ENCODE data around the gene SHC4. TPM values are rescaled to one million over a fixed set of nuclear protein-coding genes. Genes with fewer than 3 reads are reported as not detected.

Gene SHC4
- total and polyA plus RNA-seq, 2 of the 13 experiments (the other 11 are each of a cell fraction or from before 2014, with no cell fraction given), result 0.04 TPM; not detected in 1

GRCh38 chr15:48859426-48859825 lies 104.3 kb downstream of the SHC4 start:
- no peak overlapping the region for H3K4me3 ChIP-seq (replicated peaks in 1 of 3; ENCODE audit: insufficient read depth in 1 of 3, low read depth in 2 of 3, low read length in 3 of 3)
- intact Hi-C loops (cut with micrococcal nuclease; ENCODE audit: unreplicated experiment) (no loop called here), in situ Hi-C loops (cut with HindIII; ENCODE audit: extremely low pct_ligation_motif_present, low pct_unique_long_range_greater_than_20kb) (loop anchor here (25.0 kb wide), 1 partner anchor 228 kb away; no protein-coding TSS in a partner anchor)
- no peaks in the 10 kb centered on the region for H3K79me2 ChIP-seq (ENCODE audit: insufficient read depth, low read length)
- H3K4me2 ChIP-seq (ENCODE audit: low read depth, low read length), result no peak overlapping the region
- no peaks in the 10 kb centered on the region; a peak in 2 of 5 replicates for H3K27me3 ChIP-seq (ENCODE audit: control insufficient read depth in 1 of 2, insufficient read depth in 2 of 2, low read length in 2 of 2)
- no TSS peak for BruUV-seq (replicated peaks)
- H2AFZ ChIP-seq (ENCODE audit: low read length), result no peak overlapping the region
- no peaks in the 10 kb centered on the region for H3K9me3 ChIP-seq (ENCODE audit: low read length)
- H3K27ac ChIP-seq (ENCODE audit: extremely low read length, insufficient read depth, low read length), result no peak overlapping the region
- CTCF ChIA-PET (ENCODE audit: low intra/inter-chr PET ratio, low total read pairs), result no interaction called here
- POLR2A ChIA-PET, result no interaction called here
- no peaks in the 10 kb centered on the region for H4K20me1 ChIP-seq (ENCODE audit: insufficient read depth, low read length)
- H3K36me3 ChIP-seq (replicated peaks in 1 of 2; ENCODE audit: control insufficient read depth in 1 of 2, insufficient read depth in 2 of 2, low read length in 2 of 2), result no peaks in the 10 kb centered on the region
- peaks cover 11% of the 10 kb centered on the region for H3K4me1 ChIP-seq (ENCODE audit: insufficient read depth, low read length)
- no peak for TF ChIP-seq ZNF446 (CRISPR knock-in tag; IDR thresholded peaks at IDR 0.05)
- TF ChIP-seq PAF1 (CRISPR knock-in tag; IDR thresholded peaks at IDR 0.05), result no peak
- no peak for FAIRE-seq
- H3K9ac ChIP-seq (ENCODE audit: insufficient read depth, low read depth, low read length), result no peak overlapping the region
- DNase-seq (ENCODE audit: low spot score), result no peak
- WGBS (ENCODE audit: low lambda C conversion rate), result 42% methylated on average over 2 of the region's 2 CpGs
- no peak for ATAC-seq

DNA sequence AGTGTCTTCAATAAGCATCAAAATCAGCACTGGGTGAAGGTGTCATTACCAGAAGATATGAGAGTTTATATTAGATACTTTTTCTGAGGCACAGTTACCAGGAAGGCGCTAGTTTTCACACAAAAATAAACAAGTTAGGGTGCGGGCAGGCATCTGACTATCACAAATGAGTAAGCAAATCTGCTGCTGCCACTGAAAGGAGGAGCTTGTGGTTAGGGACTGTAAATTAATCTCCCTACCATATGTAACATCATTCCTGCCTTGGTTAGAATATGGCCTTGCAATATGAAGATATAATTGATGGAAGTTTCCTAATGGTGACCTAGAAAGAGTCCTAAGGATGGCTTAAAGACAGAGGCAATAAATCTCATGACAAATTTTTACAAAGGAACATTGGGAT lies 105.3 kb downstream of the SHC4 start:
- no peaks in the 10 kb centered on the region for H4K20me1 ChIP-seq (ENCODE audit: insufficient read depth, low read length)
- H3K27ac ChIP-seq (ENCODE audit: extremely low read length, insufficient read depth, low read length), result no peak overlapping the region
- POLR2A ChIA-PET, result no interaction called here
- DNase-seq (ENCODE audit: low spot score) (no peak), FAIRE-seq (no peak), ATAC-seq (no peak)
- no peak overlapping the region for H3K4me2 ChIP-seq (ENCODE audit: low read depth, low read length)
- CTCF ChIA-PET (ENCODE audit: low intra/inter-chr PET ratio, low total read pairs), result no interaction called here
- H3K9me3 ChIP-seq (ENCODE audit: low read length), result no peaks in the 10 kb centered on the region
- intact Hi-C loops (cut with micrococcal nuclease; ENCODE audit: unreplicated experiment) (no loop called here), in situ Hi-C loops (cut with HindIII; ENCODE audit: extremely low pct_ligation_motif_present, low pct_unique_long_range_greater_than_20kb) (loop anchor here (25.0 kb wide), 1 partner anchor 229 kb away; no protein-coding TSS in a partner anchor)
- BruUV-seq (replicated peaks), result no TSS peak
- H3K27me3 ChIP-seq (ENCODE audit: control insufficient read depth in 1 of 2, insufficient read depth in 2 of 2, low read length in 2 of 2), result no peaks in the 10 kb centered on the region; a peak in 2 of 5 replicates
- no peaks in the 10 kb centered on the region for H3K36me3 ChIP-seq (replicated peaks in 1 of 2; ENCODE audit: control insufficient read depth in 1 of 2, insufficient read depth in 2 of 2, low read length in 2 of 2)
- no peak overlapping the region for H2AFZ ChIP-seq (ENCODE audit: low read length)
- no peak overlapping the region for H3K4me3 ChIP-seq (replicated peaks in 1 of 3; ENCODE audit: insufficient read depth in 1 of 3, low read depth in 2 of 3, low read length in 3 of 3)
- no peak for TF ChIP-seq ZSCAN9 (CRISPR knock-in tag; IDR thresholded peaks at IDR 0.05; ENCODE audit: borderline replicate concordance)
- no peak for TF ChIP-seq NFKB2 (CRISPR knock-in tag; IDR thresholded peaks at IDR 0.05; ENCODE audit: borderline replicate concordance)
- no peak for TF ChIP-seq HOXA9 (CRISPR knock-in tag; IDR thresholded peaks at IDR 0.05; ENCODE audit: borderline replicate concordance)
- no peak for TF ChIP-seq ESRRA (CRISPR knock-in tag; IDR thresholded peaks at IDR 0.05; ENCODE audit: low read depth)
- TF ChIP-seq ZNF768 (CRISPR knock-in tag; IDR thresholded peaks at IDR 0.05), result no peak
- no peak for TF ChIP-seq ZNF720 (CRISPR knock-in tag; IDR thresholded peaks at IDR 0.05)
- no peak for TF ChIP-seq CREBL2 (CRISPR knock-in tag; IDR thresholded peaks at IDR 0.05; ENCODE audit: borderline replicate concordance)
- TF ChIP-seq TBP (CRISPR knock-in tag; IDR thresholded peaks at IDR 0.05), result no peak
- H3K4me1 ChIP-seq (ENCODE audit: insufficient read depth, low read length), result peaks cover 11% of the 10 kb centered on the region
- H3K9ac ChIP-seq (ENCODE audit: insufficient read depth, low read depth, low read length), result no peak overlapping the region
- WGBS (ENCODE audit: low lambda C conversion rate), result 3% methylated on average over 2 of the region's 2 CpGs
- no peaks in the 10 kb centered on the region for H3K79me2 ChIP-seq (ENCODE audit: insufficient read depth, low read length)
